ENCODE results near the gene SRP68.

Gene SRP68

DNA sequence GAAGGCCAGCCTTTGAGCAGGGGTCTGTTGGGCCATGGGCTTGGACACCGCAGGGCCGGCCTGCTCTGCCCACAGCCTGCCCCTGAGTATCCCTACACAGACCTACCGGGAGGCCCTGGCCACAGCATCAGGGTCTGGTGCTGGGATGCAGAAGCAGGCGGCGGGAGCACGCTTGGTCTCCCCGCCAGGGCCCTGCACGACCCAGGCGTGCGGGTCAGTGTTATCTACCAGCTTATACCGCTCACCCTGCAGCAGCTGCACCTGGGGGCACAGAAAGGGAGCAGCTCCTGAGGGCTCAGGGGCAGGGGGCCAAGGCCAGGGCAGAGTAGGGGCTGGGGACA is 54.0 kb downstream of the SRP68 start:
- no peak for DNase-seq (ENCODE audit: low read depth in 2 of 2)

DNA sequence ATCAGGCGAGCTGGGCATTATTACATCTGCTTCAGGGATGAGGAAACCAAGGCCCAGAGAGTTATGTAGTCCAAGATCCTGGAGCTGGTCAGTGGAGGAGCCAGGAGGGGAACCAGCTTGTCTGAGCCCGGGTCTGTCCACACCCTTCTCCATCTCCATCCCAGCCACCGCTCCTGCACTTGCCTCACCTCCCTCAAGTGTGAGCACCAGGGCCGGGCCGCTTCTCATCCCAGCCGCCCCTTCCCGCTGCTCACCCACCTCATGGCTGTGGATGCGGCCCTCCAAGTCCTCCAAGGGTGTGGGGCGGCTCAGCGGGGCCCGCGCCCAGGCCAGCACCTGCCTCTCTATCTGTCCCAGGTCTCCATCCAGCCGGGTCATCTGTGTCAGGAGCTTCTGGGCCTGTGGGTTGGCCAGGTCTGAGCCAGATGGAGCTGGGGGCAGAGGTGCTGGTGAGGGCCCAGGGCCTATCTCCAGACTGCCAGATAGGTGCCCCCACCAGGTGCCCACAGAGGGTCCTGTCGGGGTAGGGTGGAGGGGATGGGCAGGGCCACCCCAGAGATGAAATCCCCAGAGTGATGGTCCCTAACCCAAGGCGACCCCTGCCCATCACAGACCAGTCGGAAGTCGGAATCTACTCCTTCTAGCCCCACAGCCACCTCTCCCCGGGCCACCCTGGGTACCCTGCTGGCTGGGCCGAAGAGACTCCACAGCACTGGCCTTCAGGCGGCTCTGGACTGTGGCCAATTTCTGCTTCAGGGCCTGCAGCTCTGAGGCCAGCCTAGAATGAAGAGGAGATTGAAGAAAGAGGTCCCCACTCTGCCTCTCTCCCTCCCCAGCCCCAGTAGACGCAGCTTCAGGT is 54.6 kb downstream of the SRP68 start:
- no peak for DNase-seq (ENCODE audit: low read depth in 2 of 2)

DNA sequence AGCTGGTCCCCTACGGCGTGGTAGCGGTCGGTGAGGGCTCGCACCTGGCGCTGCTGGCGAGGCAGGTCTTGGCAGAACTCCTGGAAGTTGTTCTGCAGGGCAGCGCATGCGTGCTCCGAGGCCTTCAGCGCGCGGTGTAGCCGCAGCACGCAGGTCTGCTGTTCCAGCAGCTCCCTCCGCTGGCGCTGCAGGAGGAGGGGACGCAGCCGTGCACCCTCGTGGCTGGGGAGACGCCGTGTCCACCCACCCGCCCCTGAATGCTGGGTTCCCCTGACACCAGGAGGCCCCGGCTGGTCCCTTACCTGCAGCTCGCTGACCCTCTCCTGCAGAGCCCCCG is 57.4 kb downstream of the SRP68 start:
- no peak for DNase-seq (ENCODE audit: low read depth in 2 of 2)

DNA sequence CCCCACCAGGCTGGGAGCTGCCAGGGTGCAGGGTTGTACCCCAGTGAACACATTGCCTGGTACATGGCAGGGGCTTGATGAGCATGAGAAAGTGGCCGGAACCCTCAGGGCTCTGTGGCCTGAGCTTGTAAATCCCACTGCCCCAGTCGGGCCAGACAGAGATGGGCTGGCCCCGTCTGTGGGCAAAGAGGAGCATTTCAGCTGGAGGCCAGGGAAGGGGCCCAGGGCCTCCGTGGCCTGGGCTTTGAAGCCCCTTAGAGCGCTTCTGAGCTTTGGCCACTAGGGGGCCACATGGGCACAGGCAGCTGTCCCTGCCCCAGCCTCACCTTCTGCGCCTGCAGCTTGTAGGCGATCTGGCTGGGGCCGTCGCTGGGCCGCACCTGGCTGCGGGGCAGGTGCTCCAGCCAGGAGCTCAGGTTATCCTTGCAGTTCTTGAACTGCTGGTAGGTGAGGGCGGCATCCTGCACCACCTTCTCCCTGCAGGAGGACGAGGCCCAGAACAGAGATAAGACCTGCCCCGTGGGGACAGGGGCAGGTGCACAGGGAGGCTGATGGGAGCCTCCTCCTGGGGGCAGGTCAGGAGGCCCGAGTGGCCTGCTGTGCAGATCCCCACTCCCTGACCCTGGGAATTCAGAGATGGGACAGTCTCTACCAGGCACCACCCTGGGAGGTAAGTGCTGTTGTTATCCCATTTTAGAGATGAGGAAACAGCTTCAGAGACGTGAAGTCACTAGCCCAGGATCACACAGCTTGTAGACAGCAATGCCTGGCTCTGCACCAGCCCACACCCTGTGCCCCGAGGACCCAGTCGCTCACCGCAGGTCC is 58.0 kb downstream of the SRP68 start:
- DNase-seq (ENCODE audit: low read depth in 2 of 2) = peak; percentile 68 to 73

DNA sequence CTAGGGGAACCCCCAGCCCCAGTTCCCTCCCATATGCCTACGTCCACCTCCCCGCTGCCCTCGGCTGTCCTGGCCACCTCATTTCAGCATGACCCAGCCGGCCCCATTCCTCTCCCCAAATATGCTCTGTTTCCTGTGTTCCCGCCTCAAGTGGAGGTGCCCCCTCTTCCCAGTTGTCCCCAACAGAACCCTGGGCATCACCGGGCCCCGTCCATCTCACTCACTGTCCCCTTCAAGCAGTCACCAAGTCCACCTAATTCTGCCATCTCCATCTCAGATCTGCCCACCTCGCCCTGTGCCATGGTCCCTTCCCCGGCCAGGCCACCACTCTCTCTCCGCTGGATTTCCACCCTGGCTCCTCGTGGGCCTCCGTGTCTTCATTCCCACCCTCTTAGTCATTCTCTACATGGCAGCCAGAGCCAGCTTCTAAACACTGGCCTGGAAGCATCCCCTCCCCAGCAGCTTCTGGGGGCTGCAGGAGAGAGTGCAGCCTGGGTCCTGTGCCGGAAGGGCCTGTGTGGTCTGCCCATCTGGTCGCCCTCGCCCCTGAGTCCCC is 58.9 kb downstream of the SRP68 start:
- DNase-seq (ENCODE audit: low read depth in 2 of 2) = no peak

DNA sequence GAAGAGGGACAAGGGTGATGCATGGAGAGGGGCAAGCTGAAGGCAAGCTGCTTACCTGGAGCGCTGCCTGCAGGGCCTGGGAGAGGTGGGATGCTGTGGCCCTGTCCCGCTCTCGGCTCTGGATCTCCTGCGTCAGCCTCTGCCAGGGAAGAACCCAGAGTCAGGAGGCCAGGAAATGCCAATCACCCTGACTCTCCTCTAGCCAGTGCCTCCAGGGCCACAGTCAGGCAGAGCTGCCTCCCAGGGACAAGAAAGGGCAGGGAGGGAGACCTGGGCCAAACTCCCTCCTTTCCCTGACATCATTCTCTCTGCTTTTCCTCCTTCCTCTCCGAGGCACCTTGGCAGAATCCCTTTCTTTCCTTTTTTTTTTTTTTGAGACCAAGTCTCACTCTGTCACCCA is 60.4 kb downstream of the SRP68 start:
- no peak for DNase-seq (ENCODE audit: low read depth in 2 of 2)

DNA sequence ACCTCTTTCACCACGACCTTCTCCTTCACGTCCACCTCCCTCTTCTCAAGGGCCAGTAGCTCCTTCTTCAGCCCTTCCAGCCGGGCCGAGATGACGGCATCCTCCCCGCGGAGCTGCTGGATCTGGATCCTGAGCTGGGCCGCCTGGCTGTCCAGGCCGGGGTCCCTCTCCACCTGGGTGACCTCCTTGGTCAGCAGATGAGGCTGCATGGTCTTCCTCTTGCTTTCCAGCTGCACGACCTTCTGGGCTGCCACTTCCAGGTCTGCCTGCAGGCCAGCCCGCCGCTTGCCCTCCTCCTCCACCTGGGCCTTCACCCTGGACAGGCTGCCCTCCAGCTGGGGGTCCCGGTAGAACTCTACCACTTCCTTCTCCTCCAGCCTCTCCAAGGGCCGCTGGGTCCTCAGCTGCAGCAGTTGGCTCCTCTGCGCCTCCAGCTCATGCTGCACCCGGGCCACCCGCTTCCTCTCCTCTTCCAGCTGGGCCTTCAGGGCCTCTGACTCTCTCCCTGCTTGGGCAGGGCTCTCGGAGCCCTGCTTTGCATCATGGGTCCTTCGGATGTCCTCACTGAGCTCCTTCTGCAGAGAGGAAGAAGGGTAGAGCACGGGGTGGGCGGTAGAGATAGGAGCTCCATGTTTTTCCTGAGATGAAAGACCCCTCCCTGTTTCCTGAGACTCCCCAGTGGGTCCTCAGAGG is 62.2 kb downstream of the SRP68 start:
- DNase-seq (ENCODE audit: low read depth in 2 of 2) = no peak

DNA sequence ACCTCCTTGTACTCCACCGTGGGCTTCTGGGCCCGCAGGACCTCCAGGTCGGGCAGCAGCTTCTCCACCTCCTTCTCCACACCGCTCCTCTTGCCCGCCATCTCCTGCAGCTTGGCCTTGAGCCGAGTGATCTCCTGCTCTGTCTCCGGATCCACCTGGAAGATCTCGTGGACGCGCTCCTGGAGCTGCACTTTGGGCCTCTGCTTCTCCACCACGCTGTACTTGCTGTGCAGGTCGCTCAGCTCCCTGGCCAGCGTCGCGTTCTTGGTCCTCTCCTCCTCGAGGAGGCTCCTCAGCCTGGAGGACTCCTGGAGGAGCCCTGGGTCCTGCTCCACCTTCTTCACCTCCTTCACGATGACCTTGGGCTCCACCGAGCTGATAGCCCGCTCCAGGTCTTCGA is 62.9 kb downstream of the SRP68 start:
- DNase-seq (ENCODE audit: low read depth in 2 of 2) = no peak

DNA sequence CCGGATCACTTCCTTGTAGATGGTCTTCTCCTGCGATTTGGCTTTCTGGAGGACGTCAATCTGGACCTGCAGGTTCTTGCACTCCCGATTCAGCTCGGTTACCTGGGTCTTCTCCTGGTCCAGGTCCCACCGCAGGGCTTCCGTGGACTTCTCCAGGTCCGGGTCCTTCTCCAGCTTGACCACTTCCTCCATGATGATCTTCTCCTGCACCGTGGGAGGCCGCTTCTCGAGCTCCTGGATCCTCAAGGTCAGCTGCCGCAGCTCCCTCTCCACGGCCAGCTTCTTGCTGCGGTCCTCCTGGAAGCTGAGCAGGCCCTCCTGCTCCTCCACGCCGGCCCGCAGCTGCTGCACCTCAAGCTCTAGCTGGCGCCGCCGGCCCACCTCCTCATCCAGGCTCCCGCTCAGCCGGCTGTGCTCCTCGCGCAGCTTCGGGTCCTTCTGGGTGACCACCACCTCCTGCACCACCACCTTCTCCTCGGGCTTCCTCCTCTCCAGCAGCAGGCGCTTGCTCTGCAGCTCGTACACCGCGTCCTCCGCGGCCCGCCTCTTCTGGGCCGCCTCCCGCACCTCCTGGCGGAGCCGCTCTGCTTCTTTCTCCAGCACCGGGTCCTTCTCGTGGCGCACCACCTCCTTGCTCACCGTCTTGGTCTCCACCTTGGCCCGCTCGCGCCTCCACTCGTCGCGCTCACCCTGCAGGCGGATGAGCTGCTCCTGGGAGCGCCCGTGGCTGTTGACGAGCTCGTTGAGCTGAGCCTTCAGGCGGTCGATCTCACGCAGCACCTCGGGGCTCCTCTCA is 63.5 kb downstream of the SRP68 start:
- DNase-seq (ENCODE audit: low read depth in 2 of 2) = no peak

DNA sequence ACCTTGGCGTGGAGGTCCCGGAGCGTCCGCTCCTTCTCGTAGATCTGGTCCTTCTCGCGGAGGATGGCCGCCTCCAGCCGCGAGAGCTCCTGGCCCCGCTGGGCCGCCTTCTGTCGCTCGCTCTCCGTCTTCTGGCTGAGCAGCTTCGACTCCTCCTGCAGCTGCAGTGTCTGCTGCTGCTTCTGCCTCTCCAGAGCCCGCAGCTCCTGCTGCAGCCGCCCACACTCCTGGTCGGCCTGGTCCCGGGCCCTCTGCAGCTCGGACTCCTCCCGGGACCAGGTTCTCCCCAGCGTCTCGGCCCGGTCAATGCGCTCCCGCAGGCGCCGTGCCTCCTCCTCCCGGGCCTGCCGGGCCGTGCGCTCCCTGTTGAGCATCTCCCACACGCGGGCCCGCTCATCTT is 64.1 kb downstream of the SRP68 start:
- DNase-seq (ENCODE audit: low read depth in 2 of 2) = no peak

DNA sequence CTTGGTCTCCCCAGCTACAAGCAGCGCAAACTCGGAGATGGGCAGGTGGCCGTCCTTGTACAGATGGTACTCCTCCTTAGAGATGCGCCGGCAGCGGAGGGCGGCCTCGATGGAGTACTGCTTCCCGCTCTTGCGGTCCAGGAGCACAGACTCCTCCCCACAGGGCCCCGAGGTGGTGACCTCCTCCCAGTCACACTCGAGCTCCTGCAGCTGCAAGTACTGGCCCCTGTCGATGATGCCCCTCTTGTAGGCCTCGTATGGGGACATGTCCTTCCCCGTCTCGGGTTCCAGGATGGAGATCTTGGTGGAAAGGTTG is 64.5 kb downstream of the SRP68 start:
- no peak for DNase-seq (ENCODE audit: low read depth in 2 of 2)

DNA sequence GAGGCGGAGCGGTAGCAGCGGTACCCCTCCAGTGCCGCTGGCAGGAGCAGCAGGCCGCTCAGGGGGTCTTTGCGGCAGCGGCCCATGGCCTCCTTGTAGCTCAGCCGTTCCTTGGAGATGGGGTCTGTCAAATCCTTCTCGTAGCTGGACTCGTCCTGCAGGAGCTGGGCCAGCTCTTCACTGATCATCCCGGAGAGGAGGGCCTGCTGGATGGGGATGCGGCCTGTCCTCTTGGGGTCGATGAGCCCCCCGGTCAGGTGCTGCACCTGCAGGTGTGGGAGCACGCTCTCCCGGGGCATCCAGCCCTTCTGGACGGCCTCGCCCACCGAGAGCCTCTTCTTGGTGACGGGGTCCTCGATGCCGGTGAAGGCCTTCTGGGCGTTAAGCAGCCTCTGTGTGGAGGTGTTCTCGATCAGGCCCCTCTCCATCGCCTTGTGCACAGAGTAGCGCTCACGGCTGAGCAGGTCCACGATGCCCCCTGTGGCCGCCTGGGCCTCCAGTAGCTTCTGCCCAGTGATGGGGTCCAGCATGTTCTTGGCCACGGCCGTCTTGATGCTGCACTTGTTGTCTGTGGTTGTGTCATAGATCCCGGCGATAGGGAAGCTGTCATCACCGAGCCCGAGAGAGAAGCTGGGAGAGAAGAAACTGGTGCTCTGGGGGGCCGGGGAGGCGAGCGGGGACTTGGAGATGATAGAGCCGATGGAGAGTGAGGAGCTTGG is 65.0 kb downstream of the SRP68 start:
- DNase-seq (ENCODE audit: low read depth in 2 of 2) = no peak

DNA sequence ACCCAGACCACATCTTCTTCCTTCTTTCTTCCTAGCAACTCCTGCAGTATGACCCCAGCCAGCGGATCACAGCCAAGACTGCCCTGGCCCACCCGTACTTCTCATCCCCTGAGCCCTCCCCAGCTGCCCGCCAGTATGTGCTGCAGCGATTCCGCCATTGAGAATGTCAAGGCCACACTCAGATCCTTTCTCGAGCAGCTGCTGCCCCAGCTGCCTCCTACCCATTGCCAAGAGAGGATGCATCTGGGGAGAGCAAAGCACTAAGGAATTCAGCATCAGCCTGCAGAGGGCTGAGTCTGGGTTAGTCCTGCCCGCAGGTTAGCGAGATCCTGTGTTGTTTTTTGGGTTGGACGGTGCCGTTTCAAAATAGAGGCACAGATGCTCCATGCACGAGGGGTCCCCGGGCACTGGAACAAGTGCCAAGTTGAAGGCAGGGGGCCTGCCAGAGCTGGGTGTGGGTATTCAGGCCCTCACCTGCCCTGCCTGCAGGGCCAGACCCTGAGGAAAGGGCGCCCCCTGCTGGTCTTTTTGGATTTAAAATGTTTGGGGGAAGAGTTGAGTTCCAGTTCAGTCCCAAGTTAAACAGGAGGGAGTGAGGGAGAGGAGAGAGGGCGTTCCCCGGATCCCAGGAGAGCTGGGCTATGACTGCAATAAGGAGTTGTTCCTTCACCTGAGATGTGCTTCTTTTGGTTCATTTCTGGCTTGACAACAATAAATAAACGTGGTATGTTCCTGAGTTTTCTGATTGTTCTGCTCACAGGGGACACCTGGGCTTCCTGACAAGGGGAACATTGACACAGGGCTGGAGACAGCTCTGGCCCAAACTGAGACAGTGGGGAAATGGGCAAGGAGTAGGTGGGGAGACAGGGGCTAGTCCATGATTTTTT is 66.8 kb downstream of the SRP68 start:
- peak; percentile 85 to 88 for DNase-seq (ENCODE audit: low read depth in 2 of 2)

DNA sequence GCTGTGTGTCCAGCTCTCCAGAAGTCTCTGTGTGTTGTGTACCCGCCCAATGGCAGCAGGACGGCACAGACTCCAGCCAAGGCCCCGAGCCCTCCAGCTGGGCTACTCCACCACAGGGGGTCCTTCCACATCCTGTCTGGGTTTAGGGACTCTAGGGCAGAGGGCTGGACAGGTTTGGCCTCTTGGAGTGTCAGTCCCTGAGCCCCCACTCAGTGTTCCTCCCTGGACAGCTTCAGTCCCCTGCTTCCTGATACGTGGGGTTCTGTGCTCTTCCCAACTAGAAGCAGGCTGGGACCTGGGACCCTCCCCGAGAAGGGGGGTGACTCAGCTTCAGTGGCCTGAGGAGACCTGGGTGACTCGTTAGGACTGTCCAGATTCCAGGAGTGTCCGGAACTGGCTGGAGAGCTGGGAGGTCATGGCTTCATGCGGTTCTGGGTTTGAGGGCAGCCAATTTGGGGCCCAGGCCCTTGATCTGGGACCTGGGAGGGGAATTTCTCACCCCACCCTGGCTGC is 67.5 kb downstream of the SRP68 start:
- DNase-seq (ENCODE audit: low read depth in 2 of 2) = no peak

DNA sequence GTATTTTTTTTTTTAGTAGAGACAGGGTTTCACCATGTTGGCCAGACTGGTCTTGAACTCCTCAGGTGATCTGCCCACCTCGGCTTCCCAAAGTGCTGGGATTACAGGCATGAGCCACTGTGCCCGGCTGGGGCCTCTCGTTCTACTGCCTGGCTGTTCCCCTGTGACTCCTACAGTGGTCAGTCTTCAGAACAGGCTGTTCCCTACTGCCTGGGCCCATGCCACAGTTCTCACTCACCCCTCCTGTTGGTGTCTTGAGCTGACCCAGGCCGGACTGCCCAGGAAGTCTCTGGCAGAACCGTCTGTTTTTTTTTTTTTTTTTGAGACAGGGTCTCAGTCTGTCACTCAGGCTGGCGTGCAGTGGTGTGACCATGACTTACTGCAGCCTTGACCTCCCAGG is 68.4 kb downstream of the SRP68 start:
- DNase-seq (ENCODE audit: low read depth in 2 of 2) = no peak

DNA sequence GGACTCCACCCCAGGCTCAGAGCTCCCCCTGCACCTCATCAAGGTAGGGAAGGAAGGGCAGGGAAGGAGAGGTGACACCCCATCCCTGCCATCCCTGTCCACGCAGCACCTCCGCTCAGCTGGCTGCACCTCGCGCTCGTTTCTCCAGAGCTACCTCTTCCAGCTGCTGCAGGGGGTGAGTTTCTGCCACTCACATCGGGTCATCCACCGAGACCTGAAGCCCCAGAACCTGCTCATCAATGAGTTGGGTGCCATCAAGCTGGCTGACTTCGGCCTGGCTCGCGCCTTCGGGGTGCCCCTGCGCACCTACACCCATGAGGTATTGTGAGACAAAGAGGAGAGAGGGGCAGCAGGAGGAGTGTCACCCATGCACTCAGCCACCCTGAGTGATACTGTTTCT is 70.2 kb downstream of the SRP68 start:
- no peak for DNase-seq (ENCODE audit: low read depth in 2 of 2)

DNA sequence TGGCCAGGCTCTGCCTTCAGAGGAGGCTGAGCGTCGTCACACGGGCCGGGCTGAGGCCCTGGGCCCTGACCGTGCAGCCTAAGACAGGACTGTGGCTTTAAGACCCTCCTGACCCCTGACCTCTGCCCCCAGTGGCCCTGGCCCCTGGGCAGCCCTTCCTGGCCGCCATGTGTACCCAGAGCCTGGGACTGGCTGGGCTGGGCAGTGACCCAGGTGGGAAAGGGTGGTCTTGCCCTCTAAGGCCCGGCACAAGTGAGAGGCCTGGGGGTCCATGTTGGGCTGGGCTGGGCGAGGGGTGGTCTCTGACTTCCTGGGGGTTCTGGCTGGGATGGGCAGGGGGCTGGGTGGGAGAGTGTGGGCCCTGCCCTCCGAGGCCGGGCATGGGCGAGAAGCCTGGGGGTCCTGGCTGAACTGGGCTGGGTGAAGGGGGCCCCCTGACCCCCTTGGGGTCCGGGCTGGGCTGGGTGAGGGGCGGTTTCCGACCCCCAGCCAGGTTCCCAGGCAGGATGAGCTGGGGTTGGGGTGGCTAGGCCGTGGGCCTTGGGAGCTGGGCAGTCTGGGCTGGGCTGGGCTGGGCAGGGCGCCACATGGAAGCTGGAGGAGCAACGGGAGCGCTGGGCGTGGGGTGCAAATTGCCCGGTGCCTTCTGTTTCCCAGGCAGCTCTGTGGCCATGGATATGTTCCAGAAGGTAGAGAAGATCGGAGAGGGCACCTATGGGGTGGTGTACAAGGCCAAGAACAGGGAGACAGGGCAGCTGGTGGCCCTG is 71.4 kb downstream of the SRP68 start, which contains the start of gene CDK3:
CDK3 (plus strand) TSS at position 101 of the 767 bp plus-strand sequence; CDS start at position 672, 571 bp downstream.
- no peak for DNase-seq (ENCODE audit: low read depth in 2 of 2)

DNA sequence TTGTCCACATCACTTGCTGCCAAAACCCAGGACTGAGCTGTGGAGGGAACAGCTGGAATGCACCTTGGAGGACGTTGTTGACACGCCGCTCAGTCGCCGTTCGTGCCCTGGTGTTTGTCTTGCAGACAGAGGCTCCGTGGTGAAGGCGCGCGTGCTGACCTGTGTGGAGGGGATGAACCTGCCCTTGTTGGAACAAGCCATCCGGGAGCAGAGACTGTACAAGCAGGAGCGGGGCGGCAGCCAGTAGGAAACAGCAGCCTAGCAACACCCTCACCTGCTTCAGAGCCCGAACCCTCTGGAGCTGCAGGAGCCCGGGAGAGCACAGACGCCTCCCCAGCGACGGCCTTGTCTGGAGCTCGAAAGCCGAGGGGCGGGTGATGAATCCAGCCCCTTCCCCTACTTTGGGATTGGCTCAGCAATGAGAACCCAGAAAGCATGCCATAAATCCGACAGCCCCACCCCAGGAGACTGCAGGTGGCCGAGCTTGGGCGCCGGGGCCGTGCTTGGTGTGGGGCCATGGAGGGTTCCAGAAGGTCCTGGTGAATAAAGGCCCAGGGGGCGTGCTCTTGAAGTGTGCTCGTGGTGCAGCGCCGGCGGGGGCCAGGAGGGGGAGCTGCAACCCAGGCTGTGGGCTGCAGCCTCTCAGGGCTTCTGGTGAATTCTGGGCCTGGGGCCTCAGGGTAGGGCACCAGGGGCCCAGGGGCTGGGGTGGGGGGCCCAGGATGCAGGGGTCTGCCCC is 72.1 kb downstream of the SRP68 start:
- peak; percentile 51 to 64 for DNase-seq (ENCODE audit: low read depth in 2 of 2)

Measured in activated CD4-positive, alpha-beta T cell treated with anti-CD3 and anti-CD28 coated beads for 24 hours (primary cell).